ENCODE data around the gene RPS3.
"Not testable (repeated sequence)": the region's sequence is repeated elsewhere in the genome, so short reads cannot be mapped to it uniquely, and the experiment has no call there.

DNA sequence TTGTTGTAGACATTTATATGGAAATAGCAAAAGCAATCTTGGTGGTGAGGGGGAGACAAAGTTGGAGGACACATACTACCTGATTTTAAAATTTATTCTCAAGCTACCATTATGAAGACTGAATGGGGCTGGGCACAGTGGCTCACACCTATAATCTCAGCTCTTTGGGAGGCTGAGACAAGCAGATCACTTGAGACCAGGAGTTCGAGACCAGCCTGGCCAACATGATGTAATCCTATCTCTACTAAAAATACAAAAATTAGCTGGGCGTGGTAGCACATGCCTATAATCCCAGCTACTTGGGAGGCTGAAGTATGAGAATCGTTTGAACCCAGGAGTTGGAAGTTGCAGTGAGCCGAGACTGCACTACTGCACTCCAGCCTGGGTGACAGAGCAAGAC lies 37.0 kb upstream of the RPS3 start:
- not testable (repeated sequence) for TF ChIP-seq SMC3 (IDR thresholded peaks at IDR 0.05; ENCODE audit: low read length); KLF9 (CRISPR knock-in tag; IDR thresholded peaks at IDR 0.05; ENCODE audit: low read depth)
- TF ChIP-seq, protein P1, sequence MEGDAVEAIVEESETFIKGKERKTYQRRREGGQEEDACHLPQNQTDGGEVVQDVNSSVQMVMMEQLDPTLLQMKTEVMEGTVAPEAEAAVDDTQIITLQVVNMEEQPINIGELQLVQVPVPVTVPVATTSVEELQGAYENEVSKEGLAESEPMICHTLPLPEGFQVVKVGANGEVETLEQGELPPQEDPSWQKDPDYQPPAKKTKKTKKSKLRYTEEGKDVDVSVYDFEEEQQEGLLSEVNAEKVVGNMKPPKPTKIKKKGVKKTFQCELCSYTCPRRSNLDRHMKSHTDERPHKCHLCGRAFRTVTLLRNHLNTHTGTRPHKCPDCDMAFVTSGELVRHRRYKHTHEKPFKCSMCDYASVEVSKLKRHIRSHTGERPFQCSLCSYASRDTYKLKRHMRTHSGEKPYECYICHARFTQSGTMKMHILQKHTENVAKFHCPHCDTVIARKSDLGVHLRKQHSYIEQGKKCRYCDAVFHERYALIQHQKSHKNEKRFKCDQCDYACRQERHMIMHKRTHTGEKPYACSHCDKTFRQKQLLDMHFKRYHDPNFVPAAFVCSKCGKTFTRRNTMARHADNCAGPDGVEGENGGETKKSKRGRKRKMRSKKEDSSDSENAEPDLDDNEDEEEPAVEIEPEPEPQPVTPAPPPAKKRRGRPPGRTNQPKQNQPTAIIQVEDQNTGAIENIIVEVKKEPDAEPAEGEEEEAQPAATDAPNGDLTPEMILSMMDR (CRISPR knock-in tag; IDR thresholded peaks at IDR 0.05): not testable (repeated sequence)

All from HepG2 (cell line).